ENCODE results near the gene SCCPDH.

DNA sequence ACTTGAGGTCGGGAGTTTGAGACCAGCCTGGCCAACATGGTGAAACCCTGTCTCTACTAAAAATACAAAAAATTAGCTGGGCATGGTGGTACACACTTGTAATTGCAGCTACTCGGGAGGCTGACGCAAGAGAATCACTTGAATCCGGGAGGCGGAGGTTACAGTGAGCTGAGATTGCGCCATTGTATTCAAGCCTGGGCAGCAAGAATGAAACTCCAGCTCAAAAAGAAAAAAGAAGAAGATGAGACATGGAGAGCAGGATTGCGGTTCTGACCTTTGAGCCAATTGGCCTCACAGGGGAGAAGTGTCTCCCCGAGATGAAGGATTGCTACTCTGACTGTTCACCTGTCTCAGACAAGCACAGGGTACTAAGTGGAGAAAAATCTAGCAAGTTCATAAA lies 6.6 kb downstream of the SCCPDH start:
- TF ChIP-seq, protein P1, sequence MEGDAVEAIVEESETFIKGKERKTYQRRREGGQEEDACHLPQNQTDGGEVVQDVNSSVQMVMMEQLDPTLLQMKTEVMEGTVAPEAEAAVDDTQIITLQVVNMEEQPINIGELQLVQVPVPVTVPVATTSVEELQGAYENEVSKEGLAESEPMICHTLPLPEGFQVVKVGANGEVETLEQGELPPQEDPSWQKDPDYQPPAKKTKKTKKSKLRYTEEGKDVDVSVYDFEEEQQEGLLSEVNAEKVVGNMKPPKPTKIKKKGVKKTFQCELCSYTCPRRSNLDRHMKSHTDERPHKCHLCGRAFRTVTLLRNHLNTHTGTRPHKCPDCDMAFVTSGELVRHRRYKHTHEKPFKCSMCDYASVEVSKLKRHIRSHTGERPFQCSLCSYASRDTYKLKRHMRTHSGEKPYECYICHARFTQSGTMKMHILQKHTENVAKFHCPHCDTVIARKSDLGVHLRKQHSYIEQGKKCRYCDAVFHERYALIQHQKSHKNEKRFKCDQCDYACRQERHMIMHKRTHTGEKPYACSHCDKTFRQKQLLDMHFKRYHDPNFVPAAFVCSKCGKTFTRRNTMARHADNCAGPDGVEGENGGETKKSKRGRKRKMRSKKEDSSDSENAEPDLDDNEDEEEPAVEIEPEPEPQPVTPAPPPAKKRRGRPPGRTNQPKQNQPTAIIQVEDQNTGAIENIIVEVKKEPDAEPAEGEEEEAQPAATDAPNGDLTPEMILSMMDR (IDR thresholded peaks at IDR 0.05; ENCODE audit: low read depth, low read length, poor library complexity, severe bottlenecking), result no peak
- TF ChIP-seq EZH2phosphoT487 (IDR thresholded peaks at IDR 0.05; ENCODE audit: borderline replicate concordance, low read length), result no peak
